ENCODE measurements around the gene CACNG8. TPM values are rescaled to one million over a fixed set of nuclear protein-coding genes. Genes with fewer than 3 reads are reported as not detected.

Gene CACNG8
- total and polyA plus RNA-seq, 9 donors: 0.03 to 0.13 (median 0.08) TPM; not detected in 3

GRCh38 chr19:53977429-53977990 lies 14.8 kb downstream of the CACNG8 start:
- WGBS, 3 donors: 1 to 4% (median 3%) methylated on average over 9 of the region's 9 CpGs
- H3K9me3 ChIP-seq: peaks cover 0 to 8% of the 10 kb centered on the region in 2 donors
- no peaks in the 10 kb centered on the region for H3K36me3 ChIP-seq
- H3K4me1 ChIP-seq (ENCODE audit: insufficient read depth): no peaks in the 10 kb centered on the region
- no peak overlapping the region for H3K27ac ChIP-seq
- TF ChIP-seq CTCF (IDR thresholded peaks at IDR 0.05) (no peak), EP300 (IDR thresholded peaks at IDR 0.05) (no peak), POLR2A (IDR thresholded peaks at IDR 0.05) (no peak)
- H3K27me3 ChIP-seq: no peaks in the 10 kb centered on the region
- peak; percentile 16 to 50 (median 41) for DNase-seq
- H3K4me3 ChIP-seq: no peak overlapping the region
- intact Hi-C loops (cut with DNase I): no loop called here

GRCh38 chr19:53977991-53978731 lies 15.4 kb downstream of the CACNG8 start:
- Histone ChIP-seq H3K36me3 (no peaks in the 10 kb centered on the region), H3K9me3 (peaks cover 0 to 8% of the 10 kb centered on the region in 2 donors), H3K27me3 (no peaks in the 10 kb centered on the region), H3K4me3 (no peak overlapping the region), H3K27ac (no peak overlapping the region), H3K4me1 (ENCODE audit: insufficient read depth) (no peaks in the 10 kb centered on the region)
- intact Hi-C loops (cut with DNase I): no loop called here
- 2 to 4% (median 4%) methylated on average over 33 to 54 of the region's 54 CpGs for WGBS, 3 donors
- DNase-seq: no peak
- no peak for TF ChIP-seq POLR2A (IDR thresholded peaks at IDR 0.05)
- TF ChIP-seq CTCF (IDR thresholded peaks at IDR 0.05): no peak

- no peak for TF ChIP-seq EP300 (IDR thresholded peaks at IDR 0.05)
- no peak for TF ChIP-seq CTCF (IDR thresholded peaks at IDR 0.05)
- TF ChIP-seq POLR2A (IDR thresholded peaks at IDR 0.05): no peak
- no peaks in the 10 kb centered on the region for H3K27me3 ChIP-seq
- DNase-seq: no peak
- 1 to 2% (median 1%) methylated on average over 19 of the region's 19 CpGs for WGBS, 3 donors
- H3K4me1 ChIP-seq (ENCODE audit: insufficient read depth): no peaks in the 10 kb centered on the region
- no peaks in the 10 kb centered on the region for H3K36me3 ChIP-seq
- H3K27ac ChIP-seq: no peak overlapping the region
- H3K9me3 ChIP-seq: peaks cover 0 to 11% of the 10 kb centered on the region in 2 donors
- intact Hi-C loops (cut with DNase I): no loop called here
- H3K4me3 ChIP-seq: no peak overlapping the region
Observed at GRCh38 chr19:53978975-53979801, 16.5 kb downstream of the CACNG8 start.

GRCh38 chr19:53980539-53981375 lies 18.0 kb downstream of the CACNG8 start:
- TF ChIP-seq POLR2A (IDR thresholded peaks at IDR 0.05) (no peak), EP300 (IDR thresholded peaks at IDR 0.05) (no peak), CTCF (IDR thresholded peaks at IDR 0.05) (no peak)
- H3K27me3 ChIP-seq: no peaks in the 10 kb centered on the region
- H3K4me1 ChIP-seq (ENCODE audit: insufficient read depth): no peaks in the 10 kb centered on the region
- H3K36me3 ChIP-seq: no peaks in the 10 kb centered on the region
- H3K9me3 ChIP-seq: peaks cover 0 to 11% of the 10 kb centered on the region in 2 donors
- no peak for DNase-seq
- 22 to 30% (median 27%) methylated on average over 20 of the region's 20 CpGs for WGBS, 3 donors
- no peak overlapping the region for H3K4me3 ChIP-seq
- intact Hi-C loops (cut with DNase I): no loop called here
- no peak overlapping the region for H3K27ac ChIP-seq

Data from ovary (tissue), 9 donors.